ENCODE measurements around the gene CLDN9. TPM values are rescaled to one million over a fixed set of nuclear protein-coding genes. Genes with fewer than 3 reads are reported as not detected.

Gene CLDN9
- total and polyA plus RNA-seq, 2 donors (not counting 1 experiment from before 2014, with no cell fraction given) = 0.04 TPM; not detected in 1

- intact Hi-C loops (cut with micrococcal nuclease) = loop anchor here (1.0 to 10.0 kb wide), 9 partner anchors 7 to 1716 kb away; partner anchors contain the start of genes PAQR4, SRRM2, UBE2I and ZNF174
Measured at GRCh38 chr16:3020604-3021448, 8.1 kb downstream of the CLDN9 start.

More at GRCh38 chr16:3020604-3021448, 8.1 kb downstream of the CLDN9 start:
- Histone ChIP-seq H3K79me2 (ENCODE audit: control insufficient read depth, insufficient read depth, low read length) (peaks cover 8% of the 10 kb centered on the region), H3K4me1 (ENCODE audit: control insufficient read depth in 2 of 2, insufficient read depth in 2 of 2, low read length in 2 of 2) (peaks cover 37 to 54% of the 10 kb centered on the region in 2 donors), H3K27me3 (replicated peaks in 1 of 4; ENCODE audit: control extremely low read depth in 1 of 4, control insufficient read depth in 3 of 4, insufficient read depth in 4 of 4, low read length in 3 of 4) (peaks cover 0 to 19% (median 8%) of the 10 kb centered on the region in 4 experiments), H2AFZ (ENCODE audit: insufficient read depth, low read depth, low read length, poor library complexity, severe bottlenecking) (peak overlapping the region; percentile 58), H3K9me3 (ENCODE audit: control extremely low read depth in 1 of 3, control insufficient read depth in 2 of 3, insufficient read depth in 1 of 3, low read length in 2 of 3) (peaks cover 0 to 4% (median 0%) of the 10 kb centered on the region in 3 donors), H4K20me1 (ENCODE audit: control insufficient read depth, insufficient read depth, low read length, poor library complexity, severe bottlenecking) (peaks cover 11% of the 10 kb centered on the region), H3K9ac (ENCODE audit: low read length) (peak overlapping the region; percentile 70), H3K27ac (ENCODE audit: low read length in 2 of 2) (no peak overlapping the region), H3K4me2 (replicated peaks; ENCODE audit: low read depth, low read length, poor library complexity, severe bottlenecking) (peak overlapping the region; percentile 82), H3K36me3 (replicated peaks in 1 of 2; ENCODE audit: control extremely low read depth in 1 of 2, control insufficient read depth in 1 of 2, extremely low read depth in 1 of 2, insufficient read depth in 2 of 2, low read length in 1 of 2) (peaks cover 0 to 3% of the 10 kb centered on the region in 2 experiments), H3K4me3 (ENCODE audit: control extremely low read depth in 1 of 5, extremely low read depth in 1 of 5, insufficient read depth in 1 of 5, low read depth in 2 of 5, low read length in 4 of 5) (peak overlapping the region; percentile 48 to 68 (median 59))
- Mint-ChIP-seq H3K4me3 (peak overlapping the region; percentile 90), H3K27me3 (peaks cover 9% of the 10 kb centered on the region), H3K4me1 (peaks cover 44% of the 10 kb centered on the region), H3K9me3 (ENCODE audit: insufficient read depth) (no peaks in the 10 kb centered on the region), H3K27ac (peak overlapping the region; percentile 88)
- ATAC-seq (ENCODE audit: low read depth) = no peak
- TF ChIP-seq EZH2 (IDR thresholded peaks at IDR 0.05; ENCODE audit: borderline replicate concordance, insufficient read depth, low read depth, low read length, poor library complexity, severe bottlenecking) = no peak
- no peak for TF ChIP-seq CTCF (IDR thresholded peaks at IDR 0.05)
- ChIA-PET CTCF (interaction anchor here (1.5 to 6.9 kb wide), 5 partner anchors 8 to 109 kb away, joined by 5 to 61 read pairs (median 18); no protein-coding TSS in a partner anchor), POLR2A (interaction anchor here (0.6 to 1.4 kb wide), 4 partner anchors 15 to 138 kb away, joined by 4 to 5 read pairs (median 4); no protein-coding TSS in a partner anchor)
- DNase-seq = no peak
- 2% methylated on average over 50 of the region's 57 CpGs for WGBS (ENCODE audit: insufficient coverage)
